K562 (cell line): ENCODE measurements around the gene ZNF574. TPM values are rescaled to one million over a fixed set of nuclear protein-coding genes. Genes with fewer than 3 reads are reported as not detected.

Experiments used
- CHD1 ChIP-seq: fragments of 200-600 bp; sonication (generic); IDR thresholded peaks from one replicate; pipeline ENCODE4 v1.6.1; 2012; ENCODE audit warnings: mild to moderate bottlenecking, moderate library complexity, low read length, inconsistent platforms
- GABPA ChIP-seq: fragments of 200-800 bp; sonication (Bioruptor generic); conservative IDR thresholded peaks from 2 replicates; pipeline ENCODE4 v1.6.1; 2016; ENCODE audit warnings: low read depth, missing genetic modification characterization, missing compliant biosample characterization
- HDAC8 ChIP-seq: fragments of 450-650 bp; IDR thresholded peaks from 2 replicates; pipeline ENCODE4 v1.6.1; 2016; ENCODE audit warnings: mild to moderate bottlenecking, missing genetic modification characterization, moderate library complexity, missing compliant biosample characterization
- JUNB ChIP-seq: fragments of 450-650 bp; formaldehyde crosslinking; conservative IDR thresholded peaks from 2 replicates; pipeline ENCODE4 v1.4.0; 2020; ENCODE audit warnings: mild to moderate bottlenecking
- NCOR1 ChIP-seq: fragments of 450-650 bp; IDR thresholded peaks from 2 replicates; pipeline ENCODE4 v1.6.1; 2016; ENCODE audit warnings: mild to moderate bottlenecking, moderate library complexity
- NR2C1 ChIP-seq, 2 experiments: fragments of 450-650 bp; IDR thresholded peaks; 2 replicates each; pipeline ENCODE4 v1.6.1; 2017; ENCODE audit warnings: mild to moderate bottlenecking in 2 of 2, antibody characterized with exemption in 1 of 2, inconsistent platforms in 1 of 2, missing compliant biosample characterization in 1 of 2, missing genetic modification characterization in 1 of 2
- RBM15 ChIP-seq: fragments of 200-400 bp; formaldehyde crosslinking; IDR thresholded peaks from 2 replicates; pipeline ENCODE4 v1.6.1; 2018; ENCODE audit warnings: mild to moderate bottlenecking, low read length, moderate library complexity; ENCODE audit not compliant: insufficient read depth
- RNF2 ChIP-seq: sonication (generic); IDR thresholded peaks from 2 replicates; pipeline ENCODE4 v1.6.1; 2016
- TCF7 ChIP-seq: sonication (generic); IDR thresholded peaks from 2 replicates; pipeline ENCODE4 v1.6.1; 2016; ENCODE audit warnings: antibody characterized with exemption, borderline replicate concordance
- TOE1 ChIP-seq, 2 experiments: fragments of 450-650 bp in 1 of 2; sonication (generic) in 1 of 2; formaldehyde crosslinking in 1 of 2; IDR thresholded peaks; 2 replicates each; pipeline versions ENCODE4 v1.7.1 to v1.8.0; 2016 to 2022; ENCODE audit warnings: borderline replicate concordance in 2 of 2, mild to moderate bottlenecking in 2 of 2, antibody characterized with exemption in 1 of 2, inconsistent platforms in 1 of 2, low read depth in 1 of 2, missing genetic modification reagents in 1 of 2, moderate library complexity in 1 of 2
- ZFPM2 ChIP-seq: fragments of 250-450 bp; sonication (Bioruptor Pico); IDR thresholded peaks from 2 replicates; pipeline ENCODE4 v1.5.1; 2022; ENCODE audit warnings: mild to moderate bottlenecking
- ZNF316 ChIP-seq: fragments of 450-650 bp; IDR thresholded peaks from 2 replicates; pipeline ENCODE4 v1.6.1; 2016
- polyA plus RNA-seq, 8 experiments: library from polyadenylated mRNA; depleted of rRNA in 4 of 8; stranded (reverse) in 5 of 8; unstranded in 3 of 8; fragments of >200 nt; fragmentation: Nextera tagmentation in 2 of 8; fragmentation: Illumina TruSeq in 1 of 8; extraction: Ambion mirVana in 2 of 8; extraction: Trizol in 1 of 8; gene quantifications; 2 replicates each; pipeline versions ENCODE4 v1.2.1 to v1.2.3, GENCODE V29; 2011 to 2014; ENCODE audit warnings: inconsistent platforms in 1 of 8, missing spikeins in 1 of 8
- total RNA-seq, 7 experiments: library from RNA; depleted of rRNA in 6 of 7; stranded (reverse); fragments of >200 nt in 6 of 7; fragmentation: Illumina TruSeq in 2 of 7; extraction: Trizol in 2 of 7; gene quantifications; 2 replicates each; pipeline versions ENCODE4 v1.2.1 to v1.2.3, GENCODE V29; 2011 to 2021; ENCODE audit warnings: low replicate concordance in 1 of 7
- TF ChIP-seq, protein P1 (sequence below): fragments of 250-450 bp; sonication (Bioruptor Pico); IDR thresholded peaks from 2 replicates; pipeline ENCODE4 v1.5.0; 2021
- TF ChIP-seq, protein P2 (sequence below), 2 experiments: fragments of 450-650 bp; conservative IDR thresholded peaks; 2 replicates each; pipeline ENCODE4 v1.6.1; 2017; ENCODE audit warnings: mild to moderate bottlenecking in 2 of 2, moderate library complexity in 2 of 2
- TF ChIP-seq, protein P3 (sequence below), 2 experiments: fragments of 450-650 bp; IDR thresholded peaks; 2 replicates each; pipeline ENCODE4 v1.6.1; 2018; ENCODE audit warnings: mild to moderate bottlenecking in 2 of 2, low read depth in 1 of 2; ENCODE audit not compliant: partially characterized antibody in 2 of 2
- TF ChIP-seq, protein P4 (sequence below): sonication (generic); formaldehyde crosslinking; IDR thresholded peaks from 2 replicates; pipeline ENCODE4 v1.8.0; 2022; ENCODE audit warnings: mild to moderate bottlenecking, missing genetic modification reagents, borderline replicate concordance
- TF ChIP-seq, protein P5 (sequence below): fragments of 450-650 bp; formaldehyde crosslinking; IDR thresholded peaks from 2 replicates; pipeline ENCODE4 v1.4.0; 2020; ENCODE audit warnings: mild to moderate bottlenecking, moderate library complexity

ZNF574 gene
- total and polyA plus RNA-seq, 9 of the 15 experiments (the other 6 are each of a cell fraction or from before 2014, with no cell fraction given): 0.24 to 20.7 (median 8.4) TPM

DNA sequence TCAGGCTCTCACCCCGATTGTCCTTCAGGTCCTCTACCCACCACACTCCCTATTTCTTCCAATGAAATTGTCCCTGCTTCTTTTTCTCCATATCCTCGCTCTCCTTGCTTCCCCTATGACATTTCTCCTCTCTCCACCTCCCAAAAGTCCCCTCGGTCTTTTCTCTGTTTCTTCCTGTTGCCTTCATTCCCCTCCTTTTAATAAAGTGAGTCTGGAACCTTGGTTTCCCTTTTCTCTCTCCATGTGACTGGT is 676 bp upstream of the ZNF574 start (continued):
- TF ChIP-seq, protein P1, sequence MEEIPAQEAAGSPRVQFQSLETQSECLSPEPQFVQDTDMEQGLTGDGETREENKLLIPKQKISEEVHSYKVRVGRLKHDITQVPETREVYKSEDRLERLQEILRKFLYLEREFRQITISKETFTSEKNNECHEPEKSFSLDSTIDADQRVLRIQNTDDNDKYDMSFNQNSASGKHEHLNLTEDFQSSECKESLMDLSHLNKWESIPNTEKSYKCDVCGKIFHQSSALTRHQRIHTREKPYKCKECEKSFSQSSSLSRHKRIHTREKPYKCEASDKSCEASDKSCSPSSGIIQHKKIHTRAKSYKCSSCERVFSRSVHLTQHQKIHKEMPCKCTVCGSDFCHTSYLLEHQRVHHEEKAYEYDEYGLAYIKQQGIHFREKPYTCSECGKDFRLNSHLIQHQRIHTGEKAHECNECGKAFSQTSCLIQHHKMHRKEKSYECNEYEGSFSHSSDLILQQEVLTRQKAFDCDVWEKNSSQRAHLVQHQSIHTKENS (CRISPR knock-in tag): no peak
- TF ChIP-seq, protein P2, sequence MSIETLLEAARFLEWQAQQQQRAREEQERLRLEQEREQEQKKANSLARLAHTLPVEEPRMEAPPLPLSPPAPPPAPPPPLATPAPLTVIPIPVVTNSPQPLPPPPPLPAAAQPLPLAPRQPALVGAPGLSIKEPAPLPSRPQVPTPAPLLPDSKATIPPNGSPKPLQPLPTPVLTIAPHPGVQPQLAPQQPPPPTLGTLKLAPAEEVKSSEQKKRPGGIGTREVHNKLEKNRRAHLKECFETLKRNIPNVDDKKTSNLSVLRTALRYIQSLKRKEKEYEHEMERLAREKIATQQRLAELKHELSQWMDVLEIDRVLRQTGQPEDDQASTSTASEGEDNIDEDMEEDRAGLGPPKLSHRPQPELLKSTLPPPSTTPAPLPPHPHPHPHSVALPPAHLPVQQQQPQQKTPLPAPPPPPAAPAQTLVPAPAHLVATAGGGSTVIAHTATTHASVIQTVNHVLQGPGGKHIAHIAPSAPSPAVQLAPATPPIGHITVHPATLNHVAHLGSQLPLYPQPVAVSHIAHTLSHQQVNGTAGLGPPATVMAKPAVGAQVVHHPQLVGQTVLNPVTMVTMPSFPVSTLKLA (conservative IDR thresholded peaks at IDR 0.05): peak in 1 of 2 experiments; percentile 57; a peak in 1 of 4 replicates
- peak; percentile 52 for TF ChIP-seq CHD1
- no peak for TF ChIP-seq RBM15
- peak; percentile 46 for TF ChIP-seq ZNF316
- TF ChIP-seq GABPA (tag): peak; percentile 77
- TF ChIP-seq NR2C1 (IDR thresholded peaks at IDR 0.05): 0 out of 2 replicates have a peak, but pooled peaks have one; percentile 48
- peak; percentile 37; the same call in 1 of the 2 replicates for TF ChIP-seq NR2C1 (tag; IDR thresholded peaks at IDR 0.05)
- 0 out of 2 replicates have a peak, but pooled peaks have one; percentile 58 for TF ChIP-seq HDAC8
- TF ChIP-seq JUNB (CRISPR knock-in tag): no peak
- TF ChIP-seq TCF7: no peak
- TF ChIP-seq, protein P3, sequence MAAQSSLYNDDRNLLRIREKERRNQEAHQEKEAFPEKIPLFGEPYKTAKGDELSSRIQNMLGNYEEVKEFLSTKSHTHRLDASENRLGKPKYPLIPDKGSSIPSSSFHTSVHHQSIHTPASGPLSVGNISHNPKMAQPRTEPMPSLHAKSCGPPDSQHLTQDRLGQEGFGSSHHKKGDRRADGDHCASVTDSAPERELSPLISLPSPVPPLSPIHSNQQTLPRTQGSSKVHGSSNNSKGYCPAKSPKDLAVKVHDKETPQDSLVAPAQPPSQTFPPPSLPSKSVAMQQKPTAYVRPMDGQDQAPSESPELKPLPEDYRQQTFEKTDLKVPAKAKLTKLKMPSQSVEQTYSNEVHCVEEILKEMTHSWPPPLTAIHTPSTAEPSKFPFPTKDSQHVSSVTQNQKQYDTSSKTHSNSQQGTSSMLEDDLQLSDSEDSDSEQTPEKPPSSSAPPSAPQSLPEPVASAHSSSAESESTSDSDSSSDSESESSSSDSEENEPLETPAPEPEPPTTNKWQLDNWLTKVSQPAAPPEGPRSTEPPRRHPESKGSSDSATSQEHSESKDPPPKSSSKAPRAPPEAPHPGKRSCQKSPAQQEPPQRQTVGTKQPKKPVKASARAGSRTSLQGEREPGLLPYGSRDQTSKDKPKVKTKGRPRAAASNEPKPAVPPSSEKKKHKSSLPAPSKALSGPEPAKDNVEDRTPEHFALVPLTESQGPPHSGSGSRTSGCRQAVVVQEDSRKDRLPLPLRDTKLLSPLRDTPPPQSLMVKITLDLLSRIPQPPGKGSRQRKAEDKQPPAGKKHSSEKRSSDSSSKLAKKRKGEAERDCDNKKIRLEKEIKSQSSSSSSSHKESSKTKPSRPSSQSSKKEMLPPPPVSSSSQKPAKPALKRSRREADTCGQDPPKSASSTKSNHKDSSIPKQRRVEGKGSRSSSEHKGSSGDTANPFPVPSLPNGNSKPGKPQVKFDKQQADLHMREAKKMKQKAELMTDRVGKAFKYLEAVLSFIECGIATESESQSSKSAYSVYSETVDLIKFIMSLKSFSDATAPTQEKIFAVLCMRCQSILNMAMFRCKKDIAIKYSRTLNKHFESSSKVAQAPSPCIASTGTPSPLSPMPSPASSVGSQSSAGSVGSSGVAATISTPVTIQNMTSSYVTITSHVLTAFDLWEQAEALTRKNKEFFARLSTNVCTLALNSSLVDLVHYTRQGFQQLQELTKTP (IDR thresholded peaks at IDR 0.05; ENCODE audit: low read depth in 1 of 2, partially characterized antibody in 2 of 2): peak; percentile 66 to 68
- 0 out of 2 replicates have a peak, but pooled peaks have one; percentile 9 for TF ChIP-seq RNF2
- TF ChIP-seq, protein P4, sequence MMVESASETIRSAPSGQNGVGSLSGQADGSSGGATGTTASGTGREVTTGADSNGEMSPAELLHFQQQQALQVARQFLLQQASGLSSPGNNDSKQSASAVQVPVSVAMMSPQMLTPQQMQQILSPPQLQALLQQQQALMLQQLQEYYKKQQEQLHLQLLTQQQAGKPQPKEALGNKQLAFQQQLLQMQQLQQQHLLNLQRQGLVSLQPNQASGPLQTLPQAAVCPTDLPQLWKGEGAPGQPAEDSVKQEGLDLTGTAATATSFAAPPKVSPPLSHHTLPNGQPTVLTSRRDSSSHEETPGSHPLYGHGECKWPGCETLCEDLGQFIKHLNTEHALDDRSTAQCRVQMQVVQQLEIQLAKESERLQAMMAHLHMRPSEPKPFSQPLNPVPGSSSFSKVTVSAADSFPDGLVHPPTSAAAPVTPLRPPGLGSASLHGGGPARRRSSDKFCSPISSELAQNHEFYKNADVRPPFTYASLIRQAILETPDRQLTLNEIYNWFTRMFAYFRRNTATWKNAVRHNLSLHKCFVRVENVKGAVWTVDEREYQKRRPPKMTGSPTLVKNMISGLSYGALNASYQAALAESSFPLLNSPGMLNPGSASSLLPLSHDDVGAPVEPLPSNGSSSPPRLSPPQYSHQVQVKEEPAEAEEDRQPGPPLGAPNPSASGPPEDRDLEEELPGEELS (CRISPR knock-in tag): 0 out of 2 replicates have a peak, but pooled peaks have one; percentile 63
- peak; percentile 56; the same call in 1 of the 2 replicates for TF ChIP-seq ZFPM2 (CRISPR knock-in tag)
- TF ChIP-seq, protein P5, sequence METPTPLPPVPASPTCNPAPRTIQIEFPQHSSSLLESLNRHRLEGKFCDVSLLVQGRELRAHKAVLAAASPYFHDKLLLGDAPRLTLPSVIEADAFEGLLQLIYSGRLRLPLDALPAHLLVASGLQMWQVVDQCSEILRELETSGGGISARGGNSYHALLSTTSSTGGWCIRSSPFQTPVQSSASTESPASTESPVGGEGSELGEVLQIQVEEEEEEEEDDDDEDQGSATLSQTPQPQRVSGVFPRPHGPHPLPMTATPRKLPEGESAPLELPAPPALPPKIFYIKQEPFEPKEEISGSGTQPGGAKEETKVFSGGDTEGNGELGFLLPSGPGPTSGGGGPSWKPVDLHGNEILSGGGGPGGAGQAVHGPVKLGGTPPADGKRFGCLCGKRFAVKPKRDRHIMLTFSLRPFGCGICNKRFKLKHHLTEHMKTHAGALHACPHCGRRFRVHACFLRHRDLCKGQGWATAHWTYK (CRISPR knock-in tag): 0 out of 2 replicates have a peak, but pooled peaks have one; percentile 16
- TF ChIP-seq NCOR1: 0 out of 2 replicates have a peak, but pooled peaks have one; percentile 20
- 0 out of 2 replicates have a peak, but pooled peaks have one; percentile 50 for TF ChIP-seq TOE1 (IDR thresholded peaks at IDR 0.05; ENCODE audit: borderline replicate concordance)
- no peak for TF ChIP-seq TOE1 (CRISPR knock-in tag; IDR thresholded peaks at IDR 0.05; ENCODE audit: borderline replicate concordance, low read depth)
